SIG-M5 (cell line): Measurements from ENCODE around the gene DENND1B.
"Not testable (repeated sequence)": the region's sequence is repeated elsewhere in the genome, so short reads cannot be mapped to it uniquely, and the experiment has no call there.

ENCODE experiments used
- DNase-seq: peaks from one replicate; lab custom pipeline; 2025; lab: John Stamatoyannopoulos, UW

The DENND1B gene

DNA sequence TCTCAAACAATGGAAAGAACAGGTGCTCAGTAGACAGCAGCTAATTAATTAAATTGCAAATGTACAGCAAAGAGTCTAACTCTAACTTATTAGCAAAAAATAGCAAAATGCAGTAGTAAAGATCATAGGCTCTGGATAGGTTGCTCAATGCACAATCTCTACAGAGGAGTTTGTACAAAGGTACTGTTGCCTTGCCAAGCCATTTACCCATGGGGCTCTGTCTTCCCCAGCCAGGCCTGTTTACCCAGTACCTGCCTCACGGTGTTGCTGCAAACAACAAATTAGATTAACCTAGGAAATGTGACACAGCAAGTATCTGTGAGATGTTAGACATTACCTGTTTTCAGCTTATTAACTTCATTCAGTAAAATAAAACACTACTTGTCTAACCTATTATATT is 222.0 kb downstream of the DENND1B start:
- DNase-seq = no peak

- no peak for DNase-seq
Observed at GRCh38 chr1:197546989-197547388, 228.3 kb downstream of the DENND1B start.

DNA sequence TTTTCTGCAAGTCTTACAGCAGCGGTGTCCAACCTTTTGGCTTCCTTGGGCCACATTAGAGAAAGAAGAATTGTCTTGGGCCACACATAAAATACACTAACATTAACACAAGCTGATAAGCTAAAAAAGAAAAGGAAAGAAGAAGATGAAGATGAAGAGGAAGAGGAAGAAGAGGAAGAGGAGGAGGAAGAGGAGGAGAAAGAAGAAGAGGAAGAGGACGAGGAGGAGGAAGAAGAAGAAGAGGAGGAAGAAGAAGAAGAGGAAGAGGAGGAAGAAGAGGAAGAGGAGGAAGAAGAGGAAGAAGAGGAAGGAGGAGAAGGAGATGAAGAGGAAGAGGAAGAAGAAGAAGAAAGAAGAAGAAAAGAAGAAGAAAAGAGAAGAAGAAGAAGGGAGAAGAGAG is 230.7 kb downstream of the DENND1B start:
- no peak for DNase-seq

- DNase-seq = no peak
Observed at GRCh38 chr1:197544130-197544529, 231.2 kb downstream of the DENND1B start.

DNA sequence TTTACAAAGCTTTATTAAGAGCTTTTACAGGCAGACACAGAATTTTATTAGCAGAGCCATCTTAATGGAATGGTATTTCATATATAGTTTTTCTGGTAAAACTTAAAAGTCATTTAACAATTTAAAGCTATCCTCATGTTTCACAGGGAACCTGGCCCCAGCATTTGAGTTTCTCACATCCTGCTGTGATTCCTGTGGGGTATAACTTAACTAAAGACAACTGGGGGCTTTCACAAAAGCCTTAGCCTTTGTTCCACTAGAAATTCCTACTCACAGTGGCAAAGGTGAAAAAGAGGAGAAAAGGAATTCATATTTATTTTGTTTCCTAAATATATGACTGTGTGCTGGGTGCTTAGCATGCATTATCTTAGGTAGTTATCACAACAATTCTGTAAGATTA is 233.9 kb downstream of the DENND1B start:
- DNase-seq = no peak

GRCh38 chr1:197526736-197527371 is 248.4 kb downstream of the DENND1B start:
- no peak for DNase-seq

DNA sequence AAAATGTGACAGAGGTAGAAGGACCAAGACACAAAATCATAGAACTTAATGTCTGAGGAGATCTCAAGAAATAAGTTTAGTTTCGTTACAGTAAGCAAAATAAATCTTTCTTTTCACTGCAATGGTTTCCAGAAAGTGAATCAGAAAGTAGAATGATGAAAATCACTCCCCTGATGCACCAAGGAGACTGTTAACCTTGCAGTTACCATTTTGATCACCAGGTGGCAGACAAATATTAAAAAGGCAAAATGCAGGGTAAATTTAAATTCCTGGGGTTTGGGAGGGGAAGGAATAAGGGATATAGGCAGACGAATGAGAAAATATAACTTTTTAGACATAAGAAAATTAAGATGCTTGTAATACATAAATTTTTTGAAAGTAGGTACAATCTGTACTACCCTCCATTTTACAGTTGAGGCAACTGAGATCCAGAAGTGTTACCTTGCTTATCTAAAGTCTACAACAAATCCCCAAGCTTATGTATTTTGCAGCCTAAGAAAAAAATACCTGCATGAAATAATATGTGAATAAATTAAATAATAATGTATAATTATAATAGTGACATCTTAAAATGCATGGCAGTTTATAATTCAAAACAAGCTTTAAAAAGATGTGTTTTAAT is 254.1 kb downstream of the DENND1B start:
- no peak for DNase-seq

DNA sequence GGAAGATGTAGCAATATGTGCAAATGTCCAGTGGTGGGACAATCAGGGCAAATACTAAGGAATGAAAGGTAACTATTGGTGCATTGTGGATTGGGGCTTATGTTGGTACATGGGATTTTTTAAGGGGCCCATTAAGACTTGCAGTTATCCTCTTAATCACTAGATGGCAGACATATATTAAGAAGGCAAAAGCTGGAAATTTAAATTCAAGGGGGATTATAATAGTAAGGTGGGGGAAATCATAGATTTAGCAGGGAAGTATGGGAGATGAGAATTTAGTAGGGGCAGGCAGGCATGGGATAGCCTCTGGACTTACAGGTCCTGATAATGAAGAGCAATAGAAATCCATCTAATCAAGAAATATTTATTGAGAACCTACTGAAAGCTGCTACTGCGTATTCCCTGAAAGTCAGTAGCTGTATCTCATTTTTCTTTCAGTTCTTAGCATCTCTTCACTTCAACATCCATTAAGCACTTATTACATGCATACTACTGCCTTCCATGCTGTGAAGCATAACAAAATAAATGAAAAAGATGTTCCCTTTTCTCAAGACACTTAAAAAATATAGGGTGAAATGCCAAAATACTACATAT is 255.4 kb downstream of the DENND1B start:
- DNase-seq = no peak

DNA sequence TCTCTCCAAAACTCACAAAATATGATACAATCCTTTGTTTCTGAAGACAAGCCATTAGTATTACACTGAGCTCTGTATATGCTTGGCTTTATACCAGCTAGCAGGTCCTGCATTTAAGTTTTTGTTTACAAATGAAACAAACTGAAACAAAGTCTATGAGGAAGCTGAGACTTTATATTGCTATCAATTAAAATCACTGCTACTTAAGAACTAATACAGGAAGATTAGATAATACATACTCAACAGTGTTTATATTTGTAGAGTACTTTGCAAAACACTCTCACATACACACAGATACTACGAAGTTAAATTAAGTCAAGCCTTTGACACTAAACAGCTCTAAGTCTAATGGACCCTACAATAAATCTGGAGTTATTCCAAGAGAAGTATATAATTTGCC is 259.9 kb downstream of the DENND1B start:
- DNase-seq = no peak

GRCh38 chr1:197510691-197511378 is 264.4 kb downstream of the DENND1B start:
- DNase-seq = no peak

- no peak for DNase-seq
Observed at GRCh38 chr1:197496722-197497121, 278.6 kb downstream of the DENND1B start.

GRCh38 chr1:197491505-197491904 is 283.8 kb downstream of the DENND1B start:
- not testable (repeated sequence) for DNase-seq

- no peak for DNase-seq
Observed at GRCh38 chr1:197486946-197487345, 288.3 kb downstream of the DENND1B start.

DNA sequence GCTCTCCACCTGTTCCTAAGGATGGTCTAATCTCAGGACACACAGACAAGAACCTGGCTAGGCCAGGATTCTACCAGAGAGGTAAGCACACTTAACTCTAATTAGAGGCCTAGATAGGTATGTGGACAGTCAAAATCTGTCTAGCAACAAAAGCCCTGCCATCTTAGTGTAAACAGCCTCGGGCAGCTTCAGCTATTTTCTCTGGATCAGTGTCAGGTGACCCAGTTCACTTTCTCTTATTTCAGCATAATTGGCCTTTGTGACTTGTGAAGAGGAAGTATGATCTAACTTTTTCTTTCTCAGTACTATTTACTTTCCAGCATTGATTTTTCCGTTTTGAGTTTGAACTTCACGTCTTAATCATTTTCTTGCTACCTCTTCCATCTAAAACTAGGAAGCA is 289.5 kb downstream of the DENND1B start:
- no peak for DNase-seq

GRCh38 chr1:197481101-197481500 is 294.2 kb downstream of the DENND1B start:
- no peak for DNase-seq

GRCh38 chr1:197480446-197480845 is 294.8 kb downstream of the DENND1B start:
- no peak for DNase-seq

GRCh38 chr1:197472141-197472540 is 303.1 kb downstream of the DENND1B start:
- no peak for DNase-seq

DNA sequence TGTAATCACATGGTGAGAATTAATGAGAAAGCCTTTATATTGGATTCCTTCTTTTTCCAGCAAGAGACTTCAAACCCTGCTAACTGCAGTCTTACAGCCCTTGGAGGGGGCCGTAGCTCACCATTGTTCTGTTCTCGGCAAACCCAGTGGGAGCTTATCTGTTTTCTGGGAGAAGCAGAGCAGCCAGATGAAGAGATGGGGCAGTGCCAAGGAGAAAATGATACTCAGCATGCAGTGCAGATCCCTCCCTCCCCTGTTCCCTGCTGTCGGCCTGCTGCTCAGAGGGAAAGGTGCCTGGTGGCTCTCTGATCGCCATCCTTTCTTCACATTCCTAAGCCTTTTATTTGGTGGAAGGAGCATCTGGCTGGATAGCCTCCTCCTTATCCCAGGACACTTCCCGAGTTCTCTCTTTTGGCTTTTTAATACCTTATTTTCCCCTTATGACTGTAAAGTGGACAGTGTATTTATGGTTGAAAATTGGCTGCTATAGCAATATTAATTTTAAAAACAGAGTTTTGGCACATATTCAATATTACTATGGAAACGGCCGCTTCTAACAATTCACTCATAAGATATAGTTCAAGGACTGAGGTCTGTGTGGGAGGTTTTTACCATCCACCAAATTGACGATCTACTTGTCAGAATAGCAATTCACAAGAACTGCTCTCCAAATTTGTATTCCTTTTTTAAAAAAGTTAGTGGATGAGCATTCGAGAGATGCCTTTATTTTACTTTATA is 303.9 kb downstream of the DENND1B start:
- DNase-seq = no peak

DNA sequence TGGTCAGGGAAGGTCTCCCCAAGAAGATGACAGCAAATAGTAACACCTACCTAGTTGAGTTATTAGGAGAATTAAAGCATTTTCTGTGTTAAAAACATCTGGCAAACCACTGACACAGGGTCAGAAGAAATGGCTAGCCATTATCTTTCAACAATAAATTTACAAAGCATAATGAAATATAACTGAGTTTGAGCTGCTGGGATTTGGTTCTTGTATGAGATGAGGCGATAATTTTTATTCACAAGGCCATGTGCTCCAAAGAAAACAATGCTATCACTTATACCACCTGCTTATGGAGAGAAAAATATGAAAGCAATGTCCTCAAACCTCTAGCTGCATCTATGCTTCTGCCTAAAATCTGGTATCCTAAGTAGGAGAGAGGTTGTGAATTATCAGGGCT is 304.9 kb downstream of the DENND1B start:
- no peak for DNase-seq

DNA sequence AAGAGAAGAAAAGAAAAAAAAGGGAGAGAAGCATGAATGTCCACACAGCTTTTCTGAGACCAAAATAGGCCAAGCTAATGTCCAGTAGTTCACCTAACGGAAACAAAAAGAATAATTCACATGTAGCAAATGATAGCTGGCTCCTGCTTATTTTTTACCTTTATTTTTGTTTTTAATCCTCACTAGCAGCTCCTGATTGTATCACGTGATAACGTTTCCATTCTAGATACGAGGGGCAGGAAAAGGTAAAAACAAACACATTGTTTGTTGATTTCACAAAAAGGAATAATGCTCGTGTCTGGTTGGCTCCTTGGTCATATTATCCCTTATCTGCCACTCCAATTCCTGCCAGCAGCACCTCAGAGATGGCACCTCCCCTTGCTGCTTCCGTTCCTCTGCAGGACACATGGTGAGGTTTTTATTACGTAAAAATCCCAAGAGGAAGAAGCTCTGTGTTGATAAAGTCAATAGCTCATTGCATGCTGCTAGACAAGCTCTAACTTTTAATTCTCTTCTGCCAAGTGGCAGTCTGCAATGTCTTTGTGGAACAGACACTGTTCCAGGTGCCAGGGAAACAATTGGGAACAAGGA is 305.6 kb downstream of the DENND1B start:
- no peak for DNase-seq

- DNase-seq = no peak
Observed at GRCh38 chr1:197468543-197469175, 306.6 kb downstream of the DENND1B start.

DNA sequence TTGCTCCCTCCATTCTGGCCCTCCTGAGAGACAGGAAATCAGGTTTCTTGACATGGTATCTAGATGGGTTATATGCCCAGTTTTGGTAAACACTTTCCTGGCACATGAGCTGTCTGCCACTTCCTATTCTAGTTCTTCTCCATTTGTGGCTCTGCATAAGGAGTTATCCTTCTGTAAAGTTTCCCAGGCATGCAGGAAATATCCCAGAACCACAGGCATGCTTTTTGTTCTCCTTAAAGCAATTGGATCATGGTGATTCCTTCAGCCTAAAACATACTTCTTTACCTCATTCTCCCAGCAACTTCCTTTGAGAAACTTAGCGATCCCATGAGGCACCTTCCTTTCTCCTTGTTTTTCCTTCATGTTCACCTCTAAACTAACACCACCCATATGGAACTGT is 307.4 kb downstream of the DENND1B start:
- DNase-seq = no peak
